HG03196 (cell line): Measurements from ENCODE around the gene NAA10.

Experiments
- ATAC-seq: cut with Tn5 transposase; IDR thresholded peaks from one replicate; pipeline ENCODE4 v1.9.1; 2021; ENCODE audit not compliant: unreplicated experiment

The NAA10 gene

GRCh38 chrX:153885968-153886903 is 48.6 kb downstream of the NAA10 start, which contains the start of gene L1CAM:
Gene L1CAM (minus strand): TSS chrX:153886173. CDS start chrX:153875836, 10,337 bp downstream.
- no peak for ATAC-seq

DNA sequence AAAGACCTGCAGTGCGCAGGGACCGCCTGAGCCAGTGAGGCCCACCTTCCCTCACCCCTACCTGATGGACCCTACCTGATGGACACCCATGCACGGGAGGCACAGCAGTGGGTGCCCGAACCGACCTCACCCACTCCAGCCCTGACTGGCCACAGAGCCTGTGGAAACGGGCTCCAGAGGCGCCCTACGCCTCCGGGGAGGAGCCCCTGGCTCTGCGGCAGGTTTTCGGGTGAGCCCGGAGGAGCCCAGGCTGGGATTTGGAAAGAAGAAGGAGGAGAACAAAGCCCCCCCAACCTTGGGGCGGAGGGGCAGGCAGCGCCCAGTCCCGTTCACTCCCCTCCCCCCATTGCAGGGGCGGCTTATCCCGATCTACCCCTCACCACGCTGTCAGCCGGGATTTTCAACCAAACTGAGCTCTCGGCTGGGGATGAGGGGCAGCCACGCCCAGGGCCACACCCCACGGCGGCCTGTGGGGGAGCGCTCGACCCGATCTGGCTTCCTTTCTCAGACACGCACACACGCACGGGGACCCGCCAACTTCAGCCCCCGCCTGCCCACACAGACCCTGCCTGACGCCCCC is 49.5 kb downstream of the NAA10 start:
- no peak for ATAC-seq

DNA sequence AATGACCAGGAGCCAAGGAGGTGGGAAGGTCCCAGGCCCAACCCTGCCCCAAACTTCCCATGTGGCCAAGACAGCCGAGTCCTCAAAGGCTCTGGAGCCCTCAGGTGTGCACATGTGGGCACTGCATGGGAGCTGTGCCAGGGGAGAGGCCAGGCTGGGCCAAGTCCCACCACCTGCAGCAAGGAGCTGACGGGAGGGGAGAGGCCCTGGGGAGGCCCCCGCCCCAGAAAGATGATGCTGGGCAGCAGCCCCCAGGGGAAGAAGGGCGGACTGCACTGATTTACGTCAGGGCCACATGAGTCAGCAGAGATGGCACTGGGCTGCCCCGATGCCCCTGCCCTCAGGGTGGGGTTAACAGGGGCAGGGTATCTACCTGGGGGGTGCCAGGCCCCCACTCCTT is 50.2 kb downstream of the NAA10 start:
- no peak for ATAC-seq

DNA sequence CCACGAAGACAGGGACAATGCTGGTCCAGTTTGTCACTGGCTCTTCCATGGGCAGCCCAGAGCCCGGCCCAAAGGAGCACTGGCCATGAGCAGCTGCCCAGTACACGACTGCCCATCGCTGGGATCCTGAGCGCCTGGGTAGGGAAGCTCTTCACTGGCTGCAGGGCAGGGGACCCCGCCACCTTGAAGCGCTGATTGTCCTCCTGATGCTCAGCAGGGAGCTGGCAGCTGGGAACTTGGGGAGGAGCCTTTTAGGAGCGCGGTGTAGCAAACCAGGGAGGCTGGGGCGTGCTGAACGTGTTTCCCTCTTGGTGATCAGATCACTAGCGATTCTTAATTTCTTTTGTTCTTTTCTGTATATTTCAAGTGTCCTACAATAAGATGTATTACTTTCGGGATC is 50.7 kb downstream of the NAA10 start:
- no peak for ATAC-seq

DNA sequence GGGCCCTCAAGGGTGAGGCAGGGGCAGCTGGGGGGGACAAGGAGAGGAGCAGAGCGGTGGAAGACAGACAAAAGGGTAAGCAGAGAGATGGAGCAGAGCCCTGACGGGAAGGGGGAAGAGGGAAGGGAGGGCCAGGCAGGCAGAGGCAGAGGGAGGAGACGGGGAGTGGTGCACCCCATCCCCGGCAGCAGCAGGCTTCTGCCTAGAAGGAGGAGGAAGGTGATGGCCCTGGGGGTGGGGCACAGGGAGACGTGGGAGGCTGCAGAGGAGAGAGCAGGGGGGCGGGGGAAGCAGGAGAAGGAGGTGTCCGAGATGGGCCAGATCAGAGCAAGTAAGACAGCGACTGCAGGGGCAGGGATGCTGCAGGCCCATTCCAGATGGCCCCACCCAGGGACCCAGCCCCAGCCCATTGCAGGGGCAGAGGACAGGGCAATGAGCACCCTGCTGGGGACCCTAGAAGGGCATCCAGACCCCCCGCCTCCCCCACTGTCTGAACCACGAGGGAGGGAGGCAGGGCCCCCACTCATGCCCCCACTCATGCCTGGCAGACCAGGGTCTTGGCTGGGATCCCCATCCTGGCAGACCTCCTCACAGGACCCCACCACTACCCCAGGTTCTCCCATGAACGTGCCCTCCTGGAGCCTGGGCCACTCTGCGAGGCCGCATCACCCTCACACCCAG is 51.5 kb downstream of the NAA10 start:
- no peak for ATAC-seq

GRCh38 chrX:153882557-153882956 is 52.3 kb downstream of the NAA10 start:
- ATAC-seq, result no peak

GRCh38 chrX:153882086-153882498 is 52.7 kb downstream of the NAA10 start:
- ATAC-seq, result no peak

- ATAC-seq, result no peak
Observed at GRCh38 chrX:153881281-153881680, 53.6 kb downstream of the NAA10 start.

DNA sequence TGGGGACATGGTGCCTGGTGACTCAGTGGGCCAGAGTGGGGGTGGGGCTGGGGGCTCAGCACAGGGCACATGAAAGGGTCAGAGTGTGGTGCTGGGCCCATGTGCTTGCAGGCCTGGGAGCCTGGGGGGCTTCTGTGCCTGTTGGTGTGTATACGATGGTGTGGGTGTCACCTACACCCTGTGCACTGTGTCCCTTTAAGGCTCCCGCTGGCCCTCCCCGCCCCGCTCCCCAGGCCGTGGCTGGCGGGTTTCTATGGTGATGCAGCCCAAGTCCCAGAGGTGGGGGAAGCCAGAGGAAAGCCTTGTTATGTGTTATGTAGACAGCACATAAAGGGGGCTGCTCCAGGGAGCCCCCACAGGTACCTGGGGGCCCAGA is 54.4 kb downstream of the NAA10 start:
- no peak for ATAC-seq

DNA sequence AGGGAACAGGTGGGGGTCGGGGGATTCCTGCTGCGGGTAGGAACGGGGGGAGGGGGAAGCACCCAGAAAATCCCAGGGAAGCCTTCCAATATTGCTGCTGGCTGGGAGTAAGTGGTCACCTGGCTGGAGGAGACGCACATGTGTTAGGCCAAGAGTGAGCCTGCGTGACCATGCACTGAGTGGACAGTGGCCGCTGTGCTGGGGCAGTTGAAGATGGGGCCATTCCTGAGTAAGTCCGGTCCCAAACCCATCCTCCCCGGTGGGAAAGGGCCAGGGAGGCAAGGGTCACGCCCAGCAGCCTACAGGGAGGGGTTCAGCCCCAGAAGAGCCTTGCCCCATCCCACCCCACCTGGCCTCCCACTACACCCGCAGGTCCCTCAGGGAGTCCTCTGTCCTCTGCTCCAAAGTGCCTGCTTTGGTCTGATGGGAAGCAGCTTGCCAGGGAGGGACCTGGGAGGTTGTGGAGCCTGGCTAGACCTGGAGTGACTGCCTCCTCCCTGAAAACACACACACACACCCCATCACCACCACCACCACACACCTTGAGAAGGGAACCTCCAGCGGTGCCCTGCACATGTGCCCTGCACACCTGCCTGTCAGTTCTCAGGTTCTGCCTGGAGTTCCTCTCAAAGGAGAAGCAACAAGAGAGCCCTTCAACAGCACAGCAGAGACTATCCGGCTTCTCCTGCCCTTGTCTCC is 54.9 kb downstream of the NAA10 start:
- no peak for ATAC-seq
